ENCODE data around the gene ACER2. TPM values are rescaled to one million over a fixed set of nuclear protein-coding genes. Genes with fewer than 3 reads are reported as not detected.
A peak's percentile ranks its signal among the peaks of the same experiment; 100 is the strongest.

The ACER2 gene
- total RNA-seq, 1 experiment from 2014 or later, result 9.6 TPM

GRCh38 chr9:19380826-19381075, 28.1 kb upstream of the ACER2 start:
- peaks cover 21 to 28% of the 10 kb centered on the region in 2 experiments for H3K4me1 Mint-ChIP-seq
- peaks cover 2 to 3% of the 10 kb centered on the region in 2 experiments; a peak in 2 of 5 replicates for H3K9me3 Mint-ChIP-seq
- H4K8ac ChIP-seq (replicated peaks; ENCODE audit: insufficient read length, low read depth, low read length), result no peak overlapping the region
- no peak overlapping the region for H3K27ac ChIP-seq (ENCODE audit: insufficient read length, low read depth, low read length)
- no peak overlapping the region for H2BK20ac ChIP-seq (ENCODE audit: low read depth, low read length, poor library complexity, severe bottlenecking)
- no peaks in the 10 kb centered on the region for H3K27me3 ChIP-seq (ENCODE audit: insufficient read depth, low read length)
- peak overlapping the region; percentile 88 for H3K4me2 ChIP-seq (ENCODE audit: insufficient read depth, insufficient read length, low read length)
- peak overlapping the region; percentile 30; the same call in 1 of the 2 replicates for H3K14ac ChIP-seq (ENCODE audit: insufficient read depth, low read length)
- no peaks in the 10 kb centered on the region for H3K9me3 ChIP-seq (ENCODE audit: control insufficient read depth, low read depth, low read length)
- peaks cover 8% of the 10 kb centered on the region; the same call in 1 of the 2 replicates for H3K79me2 ChIP-seq (ENCODE audit: insufficient read depth, low read length)
- no peak overlapping the region for H3K4ac ChIP-seq (ENCODE audit: low read depth, low read length)
- H3K27me3 Mint-ChIP-seq (ENCODE audit: low read depth), result no peaks in the 10 kb centered on the region
- H2BK15ac ChIP-seq (ENCODE audit: low read depth, low read length), result no peak overlapping the region
- no peak overlapping the region for H4K5ac ChIP-seq (ENCODE audit: insufficient read length, low read depth, low read length)
- no peak overlapping the region for H2AFZ ChIP-seq (ENCODE audit: low read length)
- peak overlapping the region; percentile 100 for H3K4me3 Mint-ChIP-seq
- peaks cover 40 to 45% (median 43%) of the 10 kb centered on the region in 3 experiments for H3K36me3 Mint-ChIP-seq (ENCODE audit: insufficient read depth in 1 of 3, low read depth in 3 of 3)
- H4K20me1 ChIP-seq (ENCODE audit: control insufficient read depth, insufficient read depth, insufficient read length), result no peaks in the 10 kb centered on the region
- H4K91ac ChIP-seq (ENCODE audit: insufficient read length, low read depth, low read length), result no peak overlapping the region
- H3K9ac ChIP-seq (ENCODE audit: extremely low read depth, insufficient read length, low read length), result peak overlapping the region; percentile 76
- H3K23me2 ChIP-seq (ENCODE audit: insufficient read length, low read depth, low read length, poor library complexity, severe bottlenecking), result peaks cover 6% of the 10 kb centered on the region
- H3T11ph ChIP-seq (ENCODE audit: low read length), result no peak overlapping the region
- no peak overlapping the region for H2AK5ac ChIP-seq (ENCODE audit: insufficient read length, low read length)
- peaks cover 2% of the 10 kb centered on the region; the same call in 1 of the 2 replicates for H3K4me1 ChIP-seq (ENCODE audit: insufficient read depth, low read length)
- H2BK5ac ChIP-seq (ENCODE audit: insufficient read length, low read length), result no peak overlapping the region
- H3K18ac ChIP-seq (ENCODE audit: insufficient read length, low read depth, low read length), result no peak overlapping the region
- H3K79me1 ChIP-seq (ENCODE audit: insufficient read depth, low read depth, low read length, poor library complexity, severe bottlenecking), result no peaks in the 10 kb centered on the region
- H2BK120ac ChIP-seq (ENCODE audit: low read depth, low read length, poor library complexity, severe bottlenecking), result no peak overlapping the region
- DNase-seq, result no peak
- no peak overlapping the region for H3K56ac ChIP-seq (ENCODE audit: insufficient read length, low read depth, low read length)
- no peak for TF ChIP-seq CTCF (conservative IDR thresholded peaks at IDR 0.05)
- peak overlapping the region in 2 of 3 experiments; percentile 100; a peak in 4 of 7 replicates for H3K27ac Mint-ChIP-seq
- WGBS (ENCODE audit: extremely low coverage, insufficient read length, low lambda C conversion rate), result no CpG with 5 or more reads among the region's 6 CpGs
- no peak overlapping the region for H2BK12ac ChIP-seq (ENCODE audit: insufficient read length, low read depth, low read length)
- H3K23ac ChIP-seq (ENCODE audit: insufficient read length, low read depth, low read length), result no peak overlapping the region

All from H9 (cell line).